SW 1271 (cell line): Measurements from ENCODE around the gene ARHGAP10.

Source experiments
- DNase-seq, 2 experiments: peaks; one replicate each; lab custom pipeline; 2025; lab: John Stamatoyannopoulos, UW

Gene ARHGAP10

GRCh38 chr4:147731580-147732517 is at the start of gene ARHGAP10:
Gene ARHGAP10 (plus strand): TSS chr4:147732088. CDS start chr4:147732302, 214 bp downstream.
- peak; percentile 18 to 57 for DNase-seq

- DNase-seq, result no peak
Observed at GRCh38 chr4:147682755-147683154, 49.1 kb upstream of the ARHGAP10 start.

GRCh38 chr4:147683188-147683591 is 48.7 kb upstream of the ARHGAP10 start:
- no peak for DNase-seq

GRCh38 chr4:147683717-147684700 is 47.9 kb upstream of the ARHGAP10 start, which contains the start of gene PRMT9:
Gene PRMT9 (minus strand): TSS chr4:147684163. CDS start chr4:147683987, 176 bp downstream.
- peak; percentile 31 to 75 for DNase-seq

GRCh38 chr4:147689067-147689466 is 42.8 kb upstream of the ARHGAP10 start:
- DNase-seq, result no peak

- no peak for DNase-seq
Observed at GRCh38 chr4:147691820-147692219, 40.1 kb upstream of the ARHGAP10 start.

- DNase-seq, result no peak
Observed at GRCh38 chr4:147693218-147693617, 38.7 kb upstream of the ARHGAP10 start.

- DNase-seq, result no peak
Observed at GRCh38 chr4:147696866-147697265, 35.0 kb upstream of the ARHGAP10 start.

- no peak for DNase-seq
Observed at GRCh38 chr4:147704846-147705245, 27.0 kb upstream of the ARHGAP10 start.

GRCh38 chr4:147707892-147708672 is 23.8 kb upstream of the ARHGAP10 start:
- peak in 1 of 2 experiments; percentile 36 for DNase-seq

- no peak for DNase-seq
Observed at GRCh38 chr4:147709999-147710398, 21.9 kb upstream of the ARHGAP10 start.

GRCh38 chr4:147714575-147715401 is 17.1 kb upstream of the ARHGAP10 start:
- peak in 1 of 2 experiments; percentile 12 for DNase-seq

GRCh38 chr4:147717878-147718277 is 14.0 kb upstream of the ARHGAP10 start:
- no peak for DNase-seq

- DNase-seq, result no peak
Observed at GRCh38 chr4:147723326-147723725, 8.6 kb upstream of the ARHGAP10 start.

- no peak for DNase-seq
Observed at GRCh38 chr4:147724468-147725201, 7.3 kb upstream of the ARHGAP10 start.

GRCh38 chr4:147725673-147726072 is 6.2 kb upstream of the ARHGAP10 start:
- no peak for DNase-seq

- no peak for DNase-seq
Observed at GRCh38 chr4:147727476-147728028, 4.3 kb upstream of the ARHGAP10 start.

- no peak for DNase-seq
Observed at GRCh38 chr4:147730333-147730732, 1.6 kb upstream of the ARHGAP10 start.

- DNase-seq, result no peak
Observed at GRCh38 chr4:147732518-147733235, 789 bp downstream of the ARHGAP10 start.
